T-helper 2 cell (primary cell): Measurements from ENCODE around the gene FXR2.
A peak's percentile ranks its signal among the peaks of the same experiment; 100 is the strongest.

Source experiments
- DNase-seq, 5 experiments: peaks; one replicate each; pipeline versions ENCODE4 v3.0.0 to v3.0.0-alpha.2; 2012 to 2022
- total RNA-seq, 2 donors: gene quantifications; one replicate each; lab custom pipeline; 2026; lab: John Stamatoyannopoulos, UW

Gene FXR2
- total RNA-seq = 29.6 to 33.7 reads per million in 2 donors

- peak; percentile 94 to 99 (median 98) for DNase-seq
These were observed at the start of gene FXR2 for GRCh38 chr17:7614425-7615264. FXR2 (minus strand) TSS chr17:7614897; CDS start chr17:7614532, 365 bp downstream.

GRCh38 chr17:7656958-7657609, 42.4 kb upstream of the FXR2 start:
- no peak for DNase-seq

- no peak for DNase-seq
These were observed 40.8 kb upstream of the FXR2 start for GRCh38 chr17:7655541-7655840.

GRCh38 chr17:7654832-7655540, 40.3 kb upstream of the FXR2 start:
- DNase-seq = no peak

- DNase-seq = no peak
These were observed 38.0 kb upstream of the FXR2 start for GRCh38 chr17:7652388-7653356.

- DNase-seq = no peak
These were observed 37.1 kb upstream of the FXR2 start for GRCh38 chr17:7651665-7652387.

- DNase-seq = no peak
These were observed 36.5 kb upstream of the FXR2 start for GRCh38 chr17:7651097-7651664.

- DNase-seq = peak; percentile 44 to 78 (median 61)
These were observed 35.9 kb upstream of the FXR2 start, which contains the start of gene ATP1B2 for GRCh38 chr17:7650509-7651096. ATP1B2 (plus strand) TSS chr17:7650926; CDS start chr17:7651519, 593 bp downstream.

- DNase-seq = no peak
These were observed 32.3 kb upstream of the FXR2 start for GRCh38 chr17:7647018-7647417.

GRCh38 chr17:7646457-7646856, 31.8 kb upstream of the FXR2 start:
- no peak for DNase-seq

- DNase-seq = peak in 1 of 5 experiments; percentile 30
These were observed 30.1 kb upstream of the FXR2 start for GRCh38 chr17:7644775-7645174.

GRCh38 chr17:7641635-7642034, 26.9 kb upstream of the FXR2 start:
- peak in 1 of 5 experiments; percentile 47 for DNase-seq

GRCh38 chr17:7640783-7641182, 26.1 kb upstream of the FXR2 start:
- no peak for DNase-seq

GRCh38 chr17:7636163-7636562, 21.5 kb upstream of the FXR2 start:
- DNase-seq = no peak

- DNase-seq = no peak
These were observed 19.7 kb upstream of the FXR2 start for GRCh38 chr17:7634384-7634783.

GRCh38 chr17:7633093-7633492, 18.4 kb upstream of the FXR2 start:
- DNase-seq = no peak

GRCh38 chr17:7632492-7632894, 17.8 kb upstream of the FXR2 start:
- DNase-seq = peak in 1 of 5 experiments; percentile 58

- DNase-seq = no peak
These were observed 17.0 kb upstream of the FXR2 start for GRCh38 chr17:7631398-7632380.

GRCh38 chr17:7629939-7630571, 15.4 kb upstream of the FXR2 start, which contains the start of gene SHBG:
SHBG (plus strand) TSS chr17:7630135; CDS start chr17:7630173, 38 bp downstream.
- no peak for DNase-seq
